Prostate gland (tissue), 2 donors: ENCODE measurements around the gene SCAPER. TPM values are rescaled to one million over a fixed set of nuclear protein-coding genes. Genes with fewer than 3 reads are reported as not detected.
A peak's percentile ranks its signal among the peaks of the same experiment; 100 is the strongest.

Experiments
- DNase-seq: peaks from one replicate; pipeline ENCODE4 v3.0.0-alpha.2; 2019; ENCODE audit warnings: low spot score
- H3K27ac ChIP-seq, 2 donors: fragments of 200-600 bp; sonication (generic); 2 replicates each; pipeline ENCODE4 v1.5.1; 2017 to 2019
- H3K27me3 ChIP-seq: fragments of 200-600 bp; sonication (generic); replicated peaks from 2 replicates; pipeline ENCODE4 v1.5.1; 2019; ENCODE audit not compliant: insufficient read depth
- H3K36me3 ChIP-seq, 2 donors: fragments of 200-600 bp; sonication (generic); 1 replicate in 1 of 2; 2 replicates in 1 of 2; pipeline versions ENCODE4 v1.5.1 to v1.8.1; 2017 to 2019
- H3K4me1 ChIP-seq: fragments of 200-600 bp; sonication (generic); replicated peaks from 2 replicates; pipeline ENCODE4 v1.5.1; 2019
- H3K4me3 ChIP-seq, 2 donors: fragments of 200-600 bp; sonication (generic); 2 replicates each; pipeline ENCODE4 v1.5.1; 2017 to 2019
- H3K9me3 ChIP-seq: fragments of 200-600 bp; sonication (generic); 2 replicates; pipeline ENCODE4 v1.5.1; 2017
- CTCF ChIP-seq, 4 experiments: fragments of 200-600 bp in 2 of 4; fragments of 450-650 bp in 2 of 4; sonication (generic) in 2 of 4; IDR thresholded peaks; 1 replicate in 3 of 4; 2 replicates in 1 of 4; pipeline ENCODE4 v1.5.1; 2016 to 2019; ENCODE audit warnings: antibody characterized with exemption in 4 of 4, mild to moderate bottlenecking in 2 of 4, moderate library complexity in 2 of 4
- POLR2A ChIP-seq: fragments of 450-650 bp; IDR thresholded peaks from one replicate; pipeline ENCODE4 v1.6.1; 2016; ENCODE audit warnings: antibody characterized with exemption, mild to moderate bottlenecking
- POLR2AphosphoS5 ChIP-seq: sonication (generic); formaldehyde crosslinking; IDR thresholded peaks from one replicate; pipeline ENCODE4 v1.6.1; 2017; ENCODE audit warnings: antibody characterized with exemption
- WGBS: methylation state at CpG from one replicate; pipeline ENCODE4 v1.1.5; 2018; 5-methylcytosine and 5-hydroxymethylcytosine counted together
- intact Hi-C: fragments of 100-400 bp; cut with DNase I; formaldehyde crosslinking; loops from one replicate; pipeline ENCODE4 v1.14.2; 2022
- total RNA-seq, 2 donors: library from RNA; depleted of rRNA; stranded (reverse); fragments of >200 nt; gene quantifications; one replicate each; pipeline ENCODE4 v1.1.0, GENCODE V29; 2016

Gene SCAPER
- total RNA-seq, 2 donors from 2014 or later: 19.1 to 38.9 TPM

- Histone ChIP-seq H3K4me3 (peak within 1 kb of the TSS; percentile 65 to 78), H3K36me3 (no peaks in the 10 kb centered on the region), H3K4me1 (no peaks in the 10 kb centered on the region), H3K27me3 (no peaks in the 10 kb centered on the region), H3K9me3 (no peaks in the 10 kb centered on the region), H3K27ac (peak within 1 kb of the TSS; percentile 79 to 87)
- intact Hi-C loops: no loop called here
- under 1% methylated on average over 79 of the region's 96 CpGs for WGBS
- DNase-seq: peak; percentile 95
- TF ChIP-seq POLR2A (peak; percentile 93), POLR2AphosphoS5 (peak; percentile 84), CTCF (IDR thresholded peaks at IDR 0.05) (peak in 2 of 4 experiments; percentile 33 to 39)
Measured at GRCh38 chr15:76931397-76932134, 26.4 kb upstream of the SCAPER start, which contains the start of gene RCN2. TSS of gene RCN2 (plus strand) at chr15:76931749. CDS start at chr15:76931842, 93 bp downstream.

- Histone ChIP-seq H3K27ac (peak overlapping the region; percentile 79 to 87), H3K4me3 (peak overlapping the region; percentile 65 to 78), H3K27me3 (no peaks in the 10 kb centered on the region), H3K36me3 (no peaks in the 10 kb centered on the region), H3K9me3 (no peaks in the 10 kb centered on the region), H3K4me1 (no peaks in the 10 kb centered on the region)
- DNase-seq: no peak
- no peak for TF ChIP-seq CTCF (IDR thresholded peaks at IDR 0.05)
- TF ChIP-seq POLR2A: no peak
- TF ChIP-seq POLR2AphosphoS5: no peak
- WGBS: 9% methylated on average over 7 of the region's 7 CpGs
- intact Hi-C loops: no loop called here
Measured at GRCh38 chr15:76930831-76931396, 25.8 kb upstream of the SCAPER start.

DNA sequence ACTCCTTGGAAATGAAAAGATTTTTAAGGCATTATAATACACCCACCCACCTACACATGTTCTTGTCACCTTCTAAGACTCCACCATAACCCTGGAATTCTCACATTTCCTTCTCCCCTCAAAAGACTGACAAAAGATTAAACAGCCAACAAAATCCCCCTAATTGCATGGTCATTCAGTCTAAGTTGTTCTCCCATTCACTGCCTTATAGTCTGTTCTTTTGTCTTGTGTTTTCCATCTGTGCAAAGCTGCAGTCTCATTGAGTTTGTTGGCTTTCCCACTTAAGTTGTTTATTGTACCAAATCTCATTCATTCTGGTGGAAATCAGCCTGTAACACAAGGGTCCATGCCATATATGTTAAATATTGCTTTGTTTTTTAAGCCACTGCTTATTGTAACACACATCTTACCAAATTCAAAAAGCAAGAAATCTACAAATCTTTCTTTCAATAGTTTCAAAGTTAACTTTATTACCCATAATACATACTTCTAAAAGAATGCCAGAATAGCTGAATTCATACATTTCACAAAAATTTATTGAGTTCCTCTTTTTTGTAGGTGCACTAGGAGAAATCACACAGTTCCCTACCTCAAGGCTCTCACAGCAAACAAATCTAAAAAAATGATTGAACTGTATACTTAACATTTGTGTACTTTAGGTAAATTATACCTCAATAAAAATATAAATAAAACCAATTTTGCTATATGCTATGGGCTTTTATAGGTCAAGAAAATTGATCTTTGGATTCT lies 24.0 kb upstream of the SCAPER start:
- Histone ChIP-seq H3K9me3 (no peaks in the 10 kb centered on the region), H3K4me3 (no peak overlapping the region), H3K27me3 (no peaks in the 10 kb centered on the region), H3K36me3 (no peaks in the 10 kb centered on the region), H3K27ac (no peak overlapping the region), H3K4me1 (no peaks in the 10 kb centered on the region)
- no peak for DNase-seq
- intact Hi-C loops: no loop called here
- TF ChIP-seq POLR2AphosphoS5 (no peak), POLR2A (no peak), CTCF (IDR thresholded peaks at IDR 0.05) (no peak)

DNA sequence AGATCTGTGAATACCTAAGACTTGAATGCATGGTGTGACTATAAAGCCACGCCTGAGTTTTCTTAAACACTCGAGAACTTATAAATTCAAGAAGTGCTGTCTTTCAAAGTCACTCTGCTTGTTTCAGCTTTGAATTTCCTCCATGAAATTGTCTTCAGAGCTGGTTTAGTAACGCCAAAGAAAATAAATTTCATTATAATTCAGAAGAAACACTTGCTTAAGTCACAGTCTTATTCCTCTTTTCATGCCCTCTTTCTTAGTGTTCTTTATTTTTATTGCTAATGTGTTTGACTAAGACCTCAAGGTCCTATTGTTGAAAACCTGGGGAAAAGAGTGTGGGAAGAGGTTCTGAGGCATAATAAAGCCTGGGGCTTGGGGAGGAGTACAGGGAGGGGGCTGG lies 23.1 kb upstream of the SCAPER start:
- TF ChIP-seq CTCF (IDR thresholded peaks at IDR 0.05): no peak
- no peak for TF ChIP-seq POLR2AphosphoS5
- TF ChIP-seq POLR2A: no peak

More for the DNA sequence above, 23.1 kb upstream of the SCAPER start:
- H3K27ac ChIP-seq: no peak overlapping the region
- no peak overlapping the region for H3K4me3 ChIP-seq
- DNase-seq: no peak
- intact Hi-C loops: no loop called here
- 69% methylated on average over 3 of the region's 3 CpGs for WGBS
- no peaks in the 10 kb centered on the region for H3K9me3 ChIP-seq
- H3K27me3 ChIP-seq: no peaks in the 10 kb centered on the region
- no peaks in the 10 kb centered on the region for H3K36me3 ChIP-seq
- no peaks in the 10 kb centered on the region for H3K4me1 ChIP-seq
